Upper lobe of left lung (tissue), 4 donors: Measurements from ENCODE around the gene NGEF.

Source experiments
- EP300 ChIP-seq, 4 donors: sonication (generic); formaldehyde crosslinking; IDR thresholded peaks; one replicate each; pipeline ENCODE4 v1.5.1; 2017; ENCODE audit warnings: antibody characterized with exemption in 4 of 4, control low read depth in 2 of 4
- POLR2A ChIP-seq, 4 donors: fragments of 450-650 bp; IDR thresholded peaks; one replicate each; pipeline ENCODE4 v1.5.1; 2016 to 2017; ENCODE audit warnings: antibody characterized with exemption in 4 of 4, mild to moderate bottlenecking in 2 of 4
- POLR2AphosphoS5 ChIP-seq, 2 donors: sonication (generic); formaldehyde crosslinking; IDR thresholded peaks; one replicate each; pipeline ENCODE4 v1.5.1; 2017; ENCODE audit warnings: antibody characterized with exemption in 2 of 2
- TF ChIP-seq, protein P1 (sequence below), 6 experiments: fragments of 450-650 bp in 4 of 6; fragments of 200-600 bp in 2 of 6; sonication (generic) in 2 of 6; IDR thresholded peaks; one replicate each; pipeline ENCODE4 v1.5.1; 2016 to 2019; ENCODE audit warnings: antibody characterized with exemption in 6 of 6

DNA sequence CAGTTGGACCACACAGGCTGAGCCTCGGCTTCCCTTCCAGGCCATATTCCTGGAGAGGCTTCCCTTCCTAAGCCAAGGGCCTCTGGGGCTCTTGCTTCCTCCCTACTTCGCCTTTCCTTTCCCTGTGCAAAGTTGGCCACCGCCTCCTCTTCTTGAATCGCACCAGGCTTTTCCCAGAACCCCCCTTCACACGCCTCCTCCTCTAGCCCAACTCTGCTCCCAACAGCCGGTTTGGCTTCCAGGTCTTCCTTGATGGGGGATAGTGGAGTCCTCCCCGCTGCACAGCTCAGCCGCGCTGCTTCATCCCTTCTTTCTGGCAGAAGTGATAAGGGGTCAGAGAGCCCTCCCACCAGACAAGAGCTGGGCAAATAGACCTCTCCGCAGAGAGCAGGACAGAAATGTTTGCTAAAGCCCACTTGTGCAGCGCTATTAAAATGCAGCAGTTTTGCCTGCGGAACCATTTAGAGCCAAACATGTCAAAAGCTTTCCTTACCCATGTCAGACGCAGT lies 86.6 kb downstream of the NGEF start:
- no peak for TF ChIP-seq POLR2A (IDR thresholded peaks at IDR 0.05)
- TF ChIP-seq, protein P1, sequence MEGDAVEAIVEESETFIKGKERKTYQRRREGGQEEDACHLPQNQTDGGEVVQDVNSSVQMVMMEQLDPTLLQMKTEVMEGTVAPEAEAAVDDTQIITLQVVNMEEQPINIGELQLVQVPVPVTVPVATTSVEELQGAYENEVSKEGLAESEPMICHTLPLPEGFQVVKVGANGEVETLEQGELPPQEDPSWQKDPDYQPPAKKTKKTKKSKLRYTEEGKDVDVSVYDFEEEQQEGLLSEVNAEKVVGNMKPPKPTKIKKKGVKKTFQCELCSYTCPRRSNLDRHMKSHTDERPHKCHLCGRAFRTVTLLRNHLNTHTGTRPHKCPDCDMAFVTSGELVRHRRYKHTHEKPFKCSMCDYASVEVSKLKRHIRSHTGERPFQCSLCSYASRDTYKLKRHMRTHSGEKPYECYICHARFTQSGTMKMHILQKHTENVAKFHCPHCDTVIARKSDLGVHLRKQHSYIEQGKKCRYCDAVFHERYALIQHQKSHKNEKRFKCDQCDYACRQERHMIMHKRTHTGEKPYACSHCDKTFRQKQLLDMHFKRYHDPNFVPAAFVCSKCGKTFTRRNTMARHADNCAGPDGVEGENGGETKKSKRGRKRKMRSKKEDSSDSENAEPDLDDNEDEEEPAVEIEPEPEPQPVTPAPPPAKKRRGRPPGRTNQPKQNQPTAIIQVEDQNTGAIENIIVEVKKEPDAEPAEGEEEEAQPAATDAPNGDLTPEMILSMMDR (IDR thresholded peaks at IDR 0.05), result no peak
- no peak for TF ChIP-seq POLR2AphosphoS5 (IDR thresholded peaks at IDR 0.05)
- TF ChIP-seq EP300 (IDR thresholded peaks at IDR 0.05), result no peak
